HepG2 (cell line): ENCODE results near the gene GDI1. TPM values are rescaled to one million over a fixed set of nuclear protein-coding genes. Genes with fewer than 3 reads are reported as not detected.
A peak's percentile ranks its signal among the peaks of the same experiment; 100 is the strongest.

Experiments
- CHD2 ChIP-seq: IDR thresholded peaks from 2 replicates; pipeline ENCODE4 v1.6.1; 2011; ENCODE audit warnings: low read depth, low read length, improper control_type of control experiment
- DNMT3B ChIP-seq: conservative IDR thresholded peaks from 2 replicates; pipeline ENCODE4 v1.6.1; 2016; ENCODE audit warnings: missing biosample characterization, control low read depth
- HCFC1 ChIP-seq: fragments of 150-350 bp; IDR thresholded peaks from 2 replicates; pipeline ENCODE4 v1.6.1; 2014; ENCODE audit warnings: low read depth, low read length
- NR2C2 ChIP-seq: sonication (generic); formaldehyde crosslinking; IDR thresholded peaks from 2 replicates; pipeline ENCODE4 v1.4.0; 2020; ENCODE audit warnings: missing genetic modification reagents, mild to moderate bottlenecking, moderate library complexity, borderline replicate concordance
- PATZ1 ChIP-seq: sonication (generic); formaldehyde crosslinking; IDR thresholded peaks from 2 replicates; pipeline ENCODE4 v1.4.0; 2020; ENCODE audit warnings: missing genetic modification reagents
- REPIN1 ChIP-seq: sonication (generic); formaldehyde crosslinking; IDR thresholded peaks from 2 replicates; pipeline ENCODE4 v1.8.0; 2022; ENCODE audit warnings: missing genetic modification reagents, low read depth, mild to moderate bottlenecking, borderline replicate concordance
- YEATS4 ChIP-seq: sonication (generic); formaldehyde crosslinking; IDR thresholded peaks from 2 replicates; pipeline ENCODE4 v1.4.0; 2020; ENCODE audit warnings: missing genetic modification reagents, borderline replicate concordance
- ZBTB8A ChIP-seq: sonication (generic); formaldehyde crosslinking; IDR thresholded peaks from 2 replicates; pipeline ENCODE4 v1.4.0; 2020; ENCODE audit warnings: mild to moderate bottlenecking, low read depth, missing genetic modification reagents, borderline replicate concordance
- ZNF354B ChIP-seq: sonication (generic); formaldehyde crosslinking; IDR thresholded peaks from 2 replicates; pipeline ENCODE4 v1.8.0; 2022; ENCODE audit warnings: mild to moderate bottlenecking, missing genetic modification reagents
- ZNF547 ChIP-seq: sonication (generic); formaldehyde crosslinking; IDR thresholded peaks from 2 replicates; pipeline ENCODE4 v1.5.1; 2020; ENCODE audit warnings: mild to moderate bottlenecking, missing genetic modification reagents
- ZNF747 ChIP-seq: sonication (generic); formaldehyde crosslinking; IDR thresholded peaks from 2 replicates; pipeline ENCODE4 v1.8.1; 2023; ENCODE audit warnings: missing genetic modification reagents, mild to moderate bottlenecking, borderline replicate concordance
- ZSCAN21 ChIP-seq: sonication (generic); formaldehyde crosslinking; IDR thresholded peaks from 2 replicates; pipeline ENCODE4 v1.8.0; 2022; ENCODE audit warnings: mild to moderate bottlenecking, missing genetic modification reagents, moderate library complexity, borderline replicate concordance
- polyA plus RNA-seq, 8 experiments: library from polyadenylated mRNA; depleted of rRNA in 3 of 8; stranded (reverse) in 7 of 8; unstranded in 1 of 8; fragments of >200 nt; fragmentation: Illumina TruSeq in 4 of 8; extraction: Trizol in 4 of 8; gene quantifications; 2 replicates each; pipeline versions ENCODE4 v1.2.1 to v1.2.3, GENCODE V29; 2011 to 2016; ENCODE audit warnings: low read depth in 4 of 8, missing spikeins in 1 of 8, mixed read lengths in 1 of 8; ENCODE audit not compliant: insufficient read depth in 1 of 8
- total RNA-seq, 5 experiments: library from RNA; depleted of rRNA; stranded (reverse); fragments of >200 nt; fragmentation: Illumina TruSeq; extraction: Trizol; gene quantifications; 2 replicates each; pipeline ENCODE4 v1.2.3, GENCODE V29; 2016; ENCODE audit warnings: low read depth in 1 of 5
- TF ChIP-seq, protein P1 (sequence below): sonication (generic); formaldehyde crosslinking; IDR thresholded peaks from 2 replicates; pipeline ENCODE4 v1.8.0; 2022; ENCODE audit warnings: mild to moderate bottlenecking, missing genetic modification reagents; ENCODE audit not compliant: insufficient replicate concordance
- TF ChIP-seq, protein P2 (sequence below): sonication (generic); formaldehyde crosslinking; IDR thresholded peaks from 2 replicates; pipeline ENCODE4 v1.4.0; 2020; ENCODE audit warnings: missing genetic modification reagents

Gene GDI1
- total and polyA plus RNA-seq, 2 of the 13 experiments (the other 11 are each of a cell fraction or from before 2014, with no cell fraction given), result 17.4 to 105 TPM

- TF ChIP-seq ZNF354B (CRISPR knock-in tag) (no peak), DNMT3B (CRISPR knock-in tag) (no peak), YEATS4 (CRISPR knock-in tag) (peak; percentile 67; the same call in 1 of the 2 replicates), REPIN1 (CRISPR knock-in tag) (no peak), PATZ1 (peak; percentile 48; the same call in 1 of the 2 replicates), CHD2 (peak; percentile 47; the same call in 1 of the 2 replicates), ZNF547 (CRISPR knock-in tag) (peak; percentile 59; the same call in 1 of the 2 replicates), NR2C2 (peak; percentile 46; the same call in 1 of the 2 replicates), ZSCAN21 (CRISPR knock-in tag) (peak; percentile 69; the same call in 1 of the 2 replicates), HCFC1 (no peak), ZBTB8A (CRISPR knock-in tag) (no peak), ZNF747 (CRISPR knock-in tag) (no peak)
- TF ChIP-seq, protein P1, sequence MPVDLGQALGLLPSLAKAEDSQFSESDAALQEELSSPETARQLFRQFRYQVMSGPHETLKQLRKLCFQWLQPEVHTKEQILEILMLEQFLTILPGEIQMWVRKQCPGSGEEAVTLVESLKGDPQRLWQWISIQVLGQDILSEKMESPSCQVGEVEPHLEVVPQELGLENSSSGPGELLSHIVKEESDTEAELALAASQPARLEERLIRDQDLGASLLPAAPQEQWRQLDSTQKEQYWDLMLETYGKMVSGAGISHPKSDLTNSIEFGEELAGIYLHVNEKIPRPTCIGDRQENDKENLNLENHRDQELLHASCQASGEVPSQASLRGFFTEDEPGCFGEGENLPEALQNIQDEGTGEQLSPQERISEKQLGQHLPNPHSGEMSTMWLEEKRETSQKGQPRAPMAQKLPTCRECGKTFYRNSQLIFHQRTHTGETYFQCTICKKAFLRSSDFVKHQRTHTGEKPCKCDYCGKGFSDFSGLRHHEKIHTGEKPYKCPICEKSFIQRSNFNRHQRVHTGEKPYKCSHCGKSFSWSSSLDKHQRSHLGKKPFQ (CRISPR knock-in tag), result no peak
- TF ChIP-seq, protein P2, sequence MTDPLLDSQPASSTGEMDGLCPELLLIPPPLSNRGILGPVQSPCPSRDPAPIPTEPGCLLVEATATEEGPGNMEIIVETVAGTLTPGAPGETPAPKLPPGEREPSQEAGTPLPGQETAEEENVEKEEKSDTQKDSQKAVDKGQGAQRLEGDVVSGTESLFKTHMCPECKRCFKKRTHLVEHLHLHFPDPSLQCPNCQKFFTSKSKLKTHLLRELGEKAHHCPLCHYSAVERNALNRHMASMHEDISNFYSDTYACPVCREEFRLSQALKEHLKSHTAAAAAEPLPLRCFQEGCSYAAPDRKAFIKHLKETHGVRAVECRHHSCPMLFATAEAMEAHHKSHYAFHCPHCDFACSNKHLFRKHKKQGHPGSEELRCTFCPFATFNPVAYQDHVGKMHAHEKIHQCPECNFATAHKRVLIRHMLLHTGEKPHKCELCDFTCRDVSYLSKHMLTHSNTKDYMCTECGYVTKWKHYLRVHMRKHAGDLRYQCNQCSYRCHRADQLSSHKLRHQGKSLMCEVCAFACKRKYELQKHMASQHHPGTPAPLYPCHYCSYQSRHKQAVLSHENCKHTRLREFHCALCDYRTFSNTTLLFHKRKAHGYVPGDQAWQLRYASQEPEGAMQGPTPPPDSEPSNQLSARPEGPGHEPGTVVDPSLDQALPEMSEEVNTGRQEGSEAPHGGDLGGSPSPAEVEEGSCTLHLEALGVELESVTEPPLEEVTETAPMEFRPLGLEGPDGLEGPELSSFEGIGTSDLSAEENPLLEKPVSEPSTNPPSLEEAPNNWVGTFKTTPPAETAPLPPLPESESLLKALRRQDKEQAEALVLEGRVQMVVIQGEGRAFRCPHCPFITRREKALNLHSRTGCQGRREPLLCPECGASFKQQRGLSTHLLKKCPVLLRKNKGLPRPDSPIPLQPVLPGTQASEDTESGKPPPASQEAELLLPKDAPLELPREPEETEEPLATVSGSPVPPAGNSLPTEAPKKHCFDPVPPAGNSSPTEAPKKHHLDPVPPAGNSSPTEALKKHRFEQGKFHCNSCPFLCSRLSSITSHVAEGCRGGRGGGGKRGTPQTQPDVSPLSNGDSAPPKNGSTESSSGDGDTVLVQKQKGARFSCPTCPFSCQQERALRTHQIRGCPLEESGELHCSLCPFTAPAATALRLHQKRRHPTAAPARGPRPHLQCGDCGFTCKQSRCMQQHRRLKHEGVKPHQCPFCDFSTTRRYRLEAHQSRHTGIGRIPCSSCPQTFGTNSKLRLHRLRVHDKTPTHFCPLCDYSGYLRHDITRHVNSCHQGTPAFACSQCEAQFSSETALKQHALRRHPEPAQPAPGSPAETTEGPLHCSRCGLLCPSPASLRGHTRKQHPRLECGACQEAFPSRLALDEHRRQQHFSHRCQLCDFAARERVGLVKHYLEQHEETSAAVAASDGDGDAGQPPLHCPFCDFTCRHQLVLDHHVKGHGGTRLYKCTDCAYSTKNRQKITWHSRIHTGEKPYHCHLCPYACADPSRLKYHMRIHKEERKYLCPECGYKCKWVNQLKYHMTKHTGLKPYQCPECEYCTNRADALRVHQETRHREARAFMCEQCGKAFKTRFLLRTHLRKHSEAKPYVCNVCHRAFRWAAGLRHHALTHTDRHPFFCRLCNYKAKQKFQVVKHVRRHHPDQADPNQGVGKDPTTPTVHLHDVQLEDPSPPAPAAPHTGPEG (CRISPR knock-in tag), result 0 out of 2 replicates have a peak, but pooled peaks have one; percentile 43
These were observed 8.5 kb upstream of the GDI1 start, which contains the start of gene ATP6AP1 (continued) for GRCh38 chrX:154428176-154429171.
